Sigmoid colon (tissue), 4 donors: Measurements from ENCODE around the gene HDGFL1.

Source experiments
- CTCF ChIP-seq, 4 experiments: fragments of 450-650 bp in 3 of 4; fragments of 200-600 bp in 1 of 4; IDR thresholded peaks; one replicate each; pipeline ENCODE4 v1.5.1; 2016 to 2019; ENCODE audit warnings: antibody characterized with exemption in 4 of 4, mild to moderate bottlenecking in 3 of 4, moderate library complexity in 2 of 4
- POLR2AphosphoS5 ChIP-seq, 4 donors: sonication (generic); formaldehyde crosslinking; IDR thresholded peaks; one replicate each; pipeline ENCODE4 v1.6.1; 2017; ENCODE audit warnings: antibody characterized with exemption in 4 of 4

DNA sequence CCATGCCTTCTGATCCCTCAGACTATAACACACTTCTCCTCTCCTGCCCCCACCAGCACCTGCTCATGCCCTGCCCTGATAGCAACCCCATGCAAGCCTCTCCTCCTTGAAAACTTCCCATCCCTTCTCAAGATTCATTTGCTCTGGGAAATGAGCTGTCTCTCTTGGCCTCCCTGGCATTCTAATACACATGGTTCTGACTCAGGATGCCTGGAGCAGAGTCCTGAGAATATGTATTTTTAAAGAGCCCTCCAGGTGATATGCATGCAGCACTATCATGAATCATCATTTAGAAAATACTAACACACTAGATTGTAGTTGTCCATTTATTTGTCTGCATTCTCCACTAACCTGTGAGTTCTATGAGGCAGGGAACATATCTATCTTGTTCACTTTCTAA is 26.6 kb downstream of the HDGFL1 start:
- no peak for TF ChIP-seq POLR2AphosphoS5 (IDR thresholded peaks at IDR 0.05)
- TF ChIP-seq CTCF (IDR thresholded peaks at IDR 0.05): no peak
